CD4-positive, alpha-beta T cell treated with Interleukin-6 at 100 ng/mL for 8 hours (primary cell): Measurements from ENCODE around the gene C11orf21.
A peak's percentile ranks its signal among the peaks of the same experiment; 100 is the strongest.

ENCODE experiments used
- DNase-seq: peaks from one replicate; pipeline ENCODE4 v3.0.0-alpha.2; 2020; ENCODE audit warnings: mixed read lengths, low spot score

The C11orf21 gene

GRCh38 chr11:2308713-2309112, 7.0 kb upstream of the C11orf21 start:
- no peak for DNase-seq

DNA sequence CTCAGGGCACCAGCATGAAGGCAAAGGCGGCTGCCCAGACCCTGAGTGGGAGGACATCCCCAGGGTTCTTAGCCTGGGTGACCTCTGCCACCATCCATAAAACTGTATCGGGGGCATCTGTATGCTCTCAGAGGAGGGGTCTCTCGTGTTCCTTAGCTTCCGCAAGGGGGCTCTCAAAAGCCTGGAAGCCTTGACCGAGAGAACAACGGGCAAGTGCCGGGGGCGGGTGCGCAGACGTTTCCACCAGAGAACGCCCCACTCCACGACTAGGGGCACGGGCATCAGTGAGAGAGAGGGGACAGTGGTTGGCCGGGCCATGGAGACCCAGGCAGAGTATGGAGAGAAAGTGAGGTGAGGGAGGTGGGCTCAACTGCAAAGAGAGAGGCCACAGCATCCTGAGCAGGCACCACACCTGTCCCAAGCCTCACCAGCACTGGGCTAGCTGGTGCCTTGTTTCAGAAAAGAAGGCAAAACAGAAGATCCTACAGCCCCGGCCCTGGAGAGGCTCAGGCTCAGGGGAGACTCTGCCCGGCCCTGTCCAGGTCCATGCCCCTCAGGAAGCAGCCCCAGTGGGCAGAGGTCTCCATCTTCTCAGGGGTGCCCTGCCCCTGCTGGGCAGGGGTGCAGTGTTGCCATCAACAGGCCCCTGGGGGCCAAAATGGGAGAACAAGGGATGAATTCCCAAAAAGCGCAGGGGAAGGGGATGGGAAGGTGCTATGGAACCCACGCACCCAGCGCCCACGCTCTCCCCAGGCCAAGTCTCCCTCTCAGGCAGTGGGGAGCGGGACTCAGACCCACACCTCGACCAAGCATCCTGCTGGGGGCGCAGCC, 6.0 kb upstream of the C11orf21 start:
- DNase-seq = no peak

- no peak for DNase-seq
Measured at GRCh38 chr11:2306877-2307500, 5.3 kb upstream of the C11orf21 start.

DNA sequence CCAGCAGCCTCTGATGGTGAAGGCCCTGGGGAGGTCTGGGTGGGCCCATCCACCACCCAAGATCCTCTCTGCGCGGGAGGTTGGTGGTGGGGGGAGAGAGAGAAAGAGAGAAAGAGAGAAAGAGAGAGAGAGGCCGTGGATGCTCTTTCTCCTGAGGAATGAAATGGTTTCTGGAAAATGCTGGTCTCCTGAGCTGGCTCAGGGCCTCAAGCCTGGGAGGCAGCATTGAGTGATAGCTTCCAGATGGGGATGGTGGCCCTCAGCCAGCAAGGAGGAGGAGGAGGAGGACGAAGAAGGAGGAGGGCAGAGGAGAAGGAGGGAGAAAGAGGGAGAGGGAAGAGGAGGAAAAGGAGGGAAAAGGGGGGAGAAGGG, 4.7 kb upstream of the C11orf21 start:
- DNase-seq = no peak

GRCh38 chr11:2305788-2306451, 4.2 kb upstream of the C11orf21 start:
- DNase-seq = no peak

- DNase-seq = peak; percentile 78
Measured at GRCh38 chr11:2305140-2305778, 3.5 kb upstream of the C11orf21 start.

GRCh38 chr11:2304506-2305139, 2.9 kb upstream of the C11orf21 start:
- no peak for DNase-seq

- DNase-seq = no peak
Measured at GRCh38 chr11:2303627-2304505, 2.1 kb upstream of the C11orf21 start.

- DNase-seq = no peak
Measured at GRCh38 chr11:2302896-2303626, 1.3 kb upstream of the C11orf21 start.

- DNase-seq = no peak
Measured at GRCh38 chr11:2302306-2302895, 683 bp upstream of the C11orf21 start.

DNA sequence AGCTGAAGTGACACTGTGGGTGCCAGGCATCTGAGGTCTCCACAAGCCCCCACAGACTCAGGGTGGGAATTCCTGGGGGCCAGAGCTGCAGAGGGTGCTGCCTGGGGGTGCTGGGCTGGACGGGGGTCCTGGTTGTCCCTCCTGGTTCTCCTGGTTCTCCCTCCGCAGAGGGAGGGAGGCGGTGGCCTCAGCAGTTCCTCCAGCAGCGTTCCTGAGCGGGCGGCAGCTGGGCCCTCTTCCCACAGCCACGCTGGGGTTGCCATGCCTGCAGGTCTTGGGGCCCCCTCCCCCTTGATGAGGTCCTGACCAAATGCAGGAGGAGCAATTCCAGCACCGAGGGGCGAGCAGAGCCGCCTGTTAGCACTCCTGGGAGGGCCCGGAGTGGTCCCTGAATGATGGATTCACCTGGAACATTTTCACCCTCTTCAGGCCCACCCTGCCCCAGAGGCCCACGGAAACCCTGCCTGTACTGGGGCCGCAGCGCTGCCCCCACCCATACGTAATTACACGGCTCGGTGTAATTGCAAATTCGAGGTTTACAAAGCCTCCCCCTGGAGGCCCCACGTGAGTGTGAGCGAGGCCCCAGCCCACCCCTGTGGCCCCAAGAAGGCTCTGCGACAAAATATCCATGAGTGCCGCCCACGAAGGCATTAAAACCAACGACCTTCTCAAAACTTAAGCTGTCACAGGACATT, 635 bp downstream of the C11orf21 start:
- no peak for DNase-seq

- no peak for DNase-seq
Measured at GRCh38 chr11:2300290-2300935, 1.3 kb downstream of the C11orf21 start.

- DNase-seq = no peak
Measured at GRCh38 chr11:2299773-2300172, 1.9 kb downstream of the C11orf21 start.

- DNase-seq = no peak
Measured at GRCh38 chr11:2298795-2299761, 2.6 kb downstream of the C11orf21 start.

GRCh38 chr11:2298131-2298794, 3.5 kb downstream of the C11orf21 start:
- no peak for DNase-seq

DNA sequence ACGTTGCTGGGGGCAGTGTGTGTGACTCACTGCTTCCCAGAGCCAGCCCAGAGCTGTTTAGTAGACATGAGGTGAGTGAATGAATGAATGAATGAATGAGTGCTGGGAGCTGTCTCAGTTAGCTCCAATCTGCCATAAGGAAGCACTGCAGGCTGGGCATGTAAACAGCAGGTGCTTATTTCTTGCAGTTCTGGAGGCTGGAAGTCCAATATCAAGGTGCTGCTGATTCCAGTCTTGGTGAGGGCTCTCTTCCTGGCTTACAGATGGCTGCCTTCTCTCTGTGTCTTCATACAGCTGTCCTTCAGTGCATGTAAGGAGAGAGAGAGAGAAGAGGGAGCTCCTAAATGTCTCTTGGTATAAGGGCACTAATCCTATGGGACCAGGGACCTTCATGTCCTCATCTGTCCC, 4.1 kb downstream of the C11orf21 start:
- DNase-seq = no peak
